Glutamatergic neuron (in vitro differentiated cells): ENCODE data around the gene DCLK1. TPM values are rescaled to one million over a fixed set of nuclear protein-coding genes. Genes with fewer than 3 reads are reported as not detected.

ENCODE experiments used
- DNase-seq: peaks from one replicate; pipeline ENCODE4 v3.0.0; 2022
- H3K27ac Mint-ChIP-seq: one replicate; pipeline ENCODE4 v1.8.0; 2020; ENCODE audit warnings: mild to moderate bottlenecking, mixed read lengths, inconsistent platforms; ENCODE audit not compliant: unreplicated experiment
- H3K27me3 Mint-ChIP-seq: one replicate; pipeline ENCODE4 v1.8.0; 2020; ENCODE audit warnings: mild to moderate bottlenecking, moderate library complexity, mixed read lengths, inconsistent platforms; ENCODE audit not compliant: unreplicated experiment
- H3K36me3 Mint-ChIP-seq: one replicate; pipeline ENCODE4 v1.8.0; 2020; ENCODE audit warnings: mild to moderate bottlenecking, mixed read lengths, inconsistent platforms; ENCODE audit not compliant: unreplicated experiment
- H3K4me1 Mint-ChIP-seq: one replicate; pipeline ENCODE4 v1.8.0; 2020; ENCODE audit warnings: mild to moderate bottlenecking, low read depth, mixed read lengths, inconsistent platforms; ENCODE audit not compliant: unreplicated experiment
- H3K4me3 Mint-ChIP-seq: one replicate; pipeline ENCODE4 v1.8.0; 2020; ENCODE audit warnings: mild to moderate bottlenecking, mixed read lengths, inconsistent platforms; ENCODE audit not compliant: unreplicated experiment
- H3K9me3 Mint-ChIP-seq: one replicate; pipeline ENCODE4 v1.8.0; 2020; ENCODE audit warnings: mild to moderate bottlenecking, moderate library complexity, mixed read lengths, inconsistent platforms; ENCODE audit not compliant: unreplicated experiment
- CTCF ChIP-seq: fragments of 200-600 bp; sonication (generic); IDR thresholded peaks from one replicate; pipeline ENCODE4 v1.5.0; 2021; ENCODE audit not compliant: partially characterized antibody, unreplicated experiment
- total RNA-seq: library from RNA; stranded (reverse); fragmentation: NEBNext Ultra II Directional; extraction: Animal tissue kit (Norgen Biotek cat#: 25700); gene quantifications from one replicate; pipeline ENCODE4 v1.2.1, GENCODE V29; 2021; ENCODE audit not compliant: unreplicated experiment

The DCLK1 gene
- total RNA-seq, 1 donor from 2014 or later: 63.9 TPM

GRCh38 chr13:36069881-36070366 is 61.3 kb downstream of the DCLK1 start:
- H3K36me3 Mint-ChIP-seq: peaks cover 4% of the 10 kb centered on the region
- peaks cover 3% of the 10 kb centered on the region for H3K4me1 Mint-ChIP-seq
- H3K27me3 Mint-ChIP-seq: no peaks in the 10 kb centered on the region
- H3K4me3 Mint-ChIP-seq: no peak overlapping the region
- no peak for DNase-seq
- H3K27ac Mint-ChIP-seq: no peak overlapping the region
- TF ChIP-seq CTCF: no peak
- no peaks in the 10 kb centered on the region for H3K9me3 Mint-ChIP-seq

DNA sequence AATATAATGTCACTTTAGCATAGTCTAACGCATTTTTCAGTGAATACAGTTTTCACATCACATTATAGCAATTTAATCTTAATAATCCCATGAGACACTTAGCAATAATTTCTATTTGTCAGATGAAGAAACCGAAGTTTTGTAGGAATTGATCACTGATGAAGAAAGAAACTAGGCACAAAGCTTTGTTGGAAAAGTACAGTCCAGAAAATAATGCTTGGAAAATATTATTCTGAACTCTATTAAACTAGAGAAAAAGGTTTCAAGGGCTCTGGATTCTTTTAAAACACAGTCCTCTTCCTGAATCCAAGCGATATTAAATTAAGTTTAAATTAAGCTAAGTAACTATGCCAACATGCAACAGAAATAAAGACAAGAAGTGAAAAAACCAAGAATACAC is 62.2 kb downstream of the DCLK1 start:
- no peak for DNase-seq
- no peaks in the 10 kb centered on the region for H3K27me3 Mint-ChIP-seq
- no peak for TF ChIP-seq CTCF
- no peak overlapping the region for H3K4me3 Mint-ChIP-seq
- no peaks in the 10 kb centered on the region for H3K9me3 Mint-ChIP-seq
- peaks cover 4% of the 10 kb centered on the region for H3K36me3 Mint-ChIP-seq
- H3K27ac Mint-ChIP-seq: no peak overlapping the region
- peaks cover 3% of the 10 kb centered on the region for H3K4me1 Mint-ChIP-seq

- no peak for DNase-seq
- Mint-ChIP-seq H3K4me1 (peaks cover 3% of the 10 kb centered on the region), H3K9me3 (no peaks in the 10 kb centered on the region), H3K27ac (no peak overlapping the region), H3K4me3 (no peak overlapping the region), H3K27me3 (no peaks in the 10 kb centered on the region), H3K36me3 (peaks cover 4% of the 10 kb centered on the region)
- no peak for TF ChIP-seq CTCF
Observed at GRCh38 chr13:36068566-36068965, 62.6 kb downstream of the DCLK1 start.

DNA sequence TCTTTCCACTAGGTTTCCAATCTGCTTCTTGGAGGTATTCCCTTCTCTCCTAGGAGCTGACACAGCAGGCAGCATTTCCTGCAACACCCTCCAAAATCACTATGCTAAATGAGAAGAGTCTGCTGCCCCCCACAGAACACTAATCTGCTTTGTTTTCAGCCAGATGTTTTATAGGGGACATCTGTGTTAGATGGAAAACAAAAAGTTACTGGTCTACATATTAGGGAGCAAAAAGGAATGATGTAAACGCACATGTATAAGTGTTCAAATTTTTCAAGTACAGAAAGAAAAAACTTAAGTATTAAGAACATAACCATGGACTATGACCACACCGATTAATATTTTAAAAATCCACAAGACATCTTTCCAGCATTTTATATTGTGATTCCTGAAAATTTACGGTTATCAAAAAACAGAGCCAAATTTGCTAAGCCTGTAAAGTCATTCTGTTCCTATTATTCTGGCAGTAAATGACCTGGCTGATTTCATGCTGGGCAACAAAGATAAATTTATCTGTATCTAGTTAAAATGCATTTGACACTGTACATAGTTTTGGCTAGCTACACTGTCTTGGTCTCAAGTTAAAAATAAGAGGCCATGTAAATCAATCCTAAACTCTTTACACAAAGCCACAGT is 63.3 kb downstream of the DCLK1 start:
- DNase-seq: no peak
- Mint-ChIP-seq H3K27ac (peak overlapping the region; percentile 38), H3K36me3 (peaks cover 4% of the 10 kb centered on the region), H3K4me3 (no peak overlapping the region), H3K9me3 (no peaks in the 10 kb centered on the region), H3K4me1 (peaks cover 3% of the 10 kb centered on the region), H3K27me3 (no peaks in the 10 kb centered on the region)
- TF ChIP-seq CTCF: no peak

- DNase-seq: no peak
- Mint-ChIP-seq H3K4me1 (peaks cover 10% of the 10 kb centered on the region), H3K27me3 (no peaks in the 10 kb centered on the region), H3K36me3 (peaks cover 4% of the 10 kb centered on the region), H3K4me3 (no peak overlapping the region), H3K27ac (no peak overlapping the region), H3K9me3 (no peaks in the 10 kb centered on the region)
- no peak for TF ChIP-seq CTCF
Observed at GRCh38 chr13:36062249-36062648, 68.9 kb downstream of the DCLK1 start.
